ENCODE data around the gene PACC1. TPM values are rescaled to one million over a fixed set of nuclear protein-coding genes. Genes with fewer than 3 reads are reported as not detected.

The PACC1 gene
- total RNA-seq, 1 donor from 2014 or later = 19.7 TPM

DNA sequence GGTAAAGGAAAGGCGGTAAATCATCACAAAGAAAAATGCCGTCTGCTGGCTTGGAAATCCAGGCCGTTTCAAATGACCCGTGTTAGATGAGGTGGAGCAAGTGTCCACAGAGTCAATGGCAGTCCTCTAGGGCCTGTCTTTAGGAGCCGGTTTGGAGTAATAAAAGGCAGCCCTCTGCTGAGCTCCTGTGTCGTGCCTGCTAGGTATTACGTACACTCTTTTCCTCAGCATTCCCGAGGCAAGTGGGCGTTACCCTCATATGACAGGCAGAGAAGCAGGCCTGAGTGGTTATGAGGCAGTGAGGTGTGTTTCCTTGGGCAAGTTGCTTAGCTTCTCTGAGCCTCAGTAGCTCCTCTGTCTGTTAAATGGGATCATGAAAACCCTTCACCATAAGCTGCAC, 25.7 kb upstream of the PACC1 start:
- intact Hi-C loops (cut with micrococcal nuclease) = no loop called here

DNA sequence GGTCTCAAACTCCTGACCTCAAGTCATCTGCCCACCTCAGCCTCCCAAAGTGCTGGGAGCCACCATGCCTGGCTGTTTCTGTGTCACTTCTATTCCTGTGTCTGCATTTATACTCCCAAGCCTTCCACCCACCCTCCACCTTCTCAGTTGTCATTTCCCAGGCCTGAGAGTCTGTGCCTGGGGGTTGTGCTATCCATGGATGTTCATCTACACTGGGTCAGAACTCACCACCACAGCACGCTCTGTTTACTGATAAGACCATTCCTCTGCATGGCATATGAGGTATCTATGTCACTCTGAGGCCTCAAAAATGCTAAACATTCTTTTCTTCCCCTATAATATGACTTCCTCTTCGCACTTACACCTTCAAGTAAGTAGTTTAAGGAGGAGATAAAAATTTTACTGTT, 24.1 kb upstream of the PACC1 start:
- intact Hi-C loops (cut with micrococcal nuclease) = no loop called here

DNA sequence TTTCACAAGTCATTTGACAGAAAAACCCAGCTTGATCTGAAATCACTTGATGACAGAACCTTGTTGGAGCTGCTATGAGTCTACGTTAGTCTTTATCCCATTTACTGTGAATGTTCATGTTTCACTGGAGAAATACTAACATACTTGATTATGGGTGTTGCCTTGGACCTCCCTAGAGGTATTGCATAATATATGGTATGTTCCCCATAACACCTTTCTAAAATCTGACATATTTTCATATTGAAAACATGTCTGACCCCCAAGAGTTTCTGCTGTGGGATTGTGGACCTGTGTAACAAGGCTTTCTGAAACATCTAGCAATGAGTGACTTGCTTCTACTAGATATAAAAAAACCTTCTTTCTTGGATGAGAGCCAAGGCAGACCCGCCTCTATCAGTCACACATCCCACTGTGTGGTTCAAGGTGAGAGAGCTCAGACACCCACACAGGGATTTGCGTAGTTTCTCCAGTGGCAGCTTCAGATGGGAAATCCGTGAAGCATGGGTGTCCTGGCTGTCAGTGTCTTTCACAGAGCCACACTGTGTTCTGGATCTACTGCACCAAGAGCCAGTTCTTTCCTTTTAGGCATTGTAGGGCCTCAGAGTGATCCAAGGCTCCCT, 22.6 kb upstream of the PACC1 start:
- intact Hi-C loops (cut with micrococcal nuclease) = no loop called here

DNA sequence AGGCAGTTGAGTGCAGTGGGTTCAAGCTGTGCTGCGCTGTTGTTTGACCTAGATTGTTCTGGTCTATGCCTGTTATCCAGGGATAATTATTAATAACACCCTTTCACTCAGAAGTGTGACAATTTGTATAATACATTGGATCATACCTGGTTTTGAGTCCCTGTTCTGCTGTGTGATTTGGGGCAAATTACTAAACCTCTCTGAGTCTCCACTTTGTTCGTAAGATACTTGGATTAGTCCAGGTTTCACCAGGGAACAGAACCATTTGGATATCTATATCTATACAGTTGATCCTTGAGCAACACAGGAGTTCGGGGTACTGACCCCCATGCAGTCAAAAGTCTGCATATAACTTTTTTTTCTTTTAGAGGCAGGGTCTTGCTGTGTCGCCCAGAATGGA, 20.3 kb upstream of the PACC1 start:
- intact Hi-C loops (cut with micrococcal nuclease) = loop anchor here (5.0 kb wide), 1 partner anchor 858 kb away; the partner anchor contains the start of gene SLC30A1

DNA sequence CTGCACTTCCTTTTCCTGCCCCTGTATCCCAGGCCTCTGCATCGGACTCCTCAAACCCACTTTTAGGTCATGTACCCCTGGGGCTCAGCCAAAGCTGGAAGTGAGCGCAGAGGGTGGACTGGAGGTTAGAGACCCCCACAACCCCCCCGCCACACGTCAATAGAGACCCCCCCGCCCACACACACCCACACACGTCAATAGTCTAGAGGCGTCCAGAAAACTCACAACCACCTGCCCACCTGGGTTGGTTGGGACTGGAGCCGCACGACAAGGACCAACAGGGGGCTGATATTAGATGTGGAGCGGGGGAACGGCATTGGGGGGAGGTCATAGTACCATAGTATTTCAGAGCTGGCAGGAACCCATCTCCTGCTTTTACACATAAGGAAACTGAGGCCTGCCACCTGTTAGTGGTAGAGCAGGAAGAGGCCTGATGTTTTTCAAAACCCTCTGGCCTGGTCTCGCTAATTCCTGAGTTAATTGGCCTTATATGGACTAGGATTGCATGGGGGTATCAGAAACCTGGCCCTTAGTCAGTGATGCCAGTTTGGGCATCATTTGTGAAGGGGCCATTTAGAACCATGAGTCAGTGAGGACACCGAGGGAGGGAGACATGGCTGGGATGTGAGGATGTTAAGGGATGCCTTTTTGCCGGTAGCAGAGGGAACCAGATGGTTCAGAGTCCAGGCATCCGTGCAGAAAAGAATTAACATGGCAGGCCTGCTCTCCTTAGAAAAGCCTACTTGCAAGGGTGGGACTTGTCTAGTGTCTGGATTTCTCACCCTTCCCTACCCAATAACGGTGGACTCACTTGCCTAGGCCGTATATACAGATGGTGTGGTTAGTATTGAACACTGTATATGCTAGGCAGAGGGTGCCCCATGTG, 19.1 kb upstream of the PACC1 start:
- intact Hi-C loops (cut with micrococcal nuclease) = loop anchor here (1.0 to 5.0 kb wide), 5 partner anchors 149 to 857 kb away; partner anchors contain the start of genes ANGEL2, PPP2R5A and SLC30A1

DNA sequence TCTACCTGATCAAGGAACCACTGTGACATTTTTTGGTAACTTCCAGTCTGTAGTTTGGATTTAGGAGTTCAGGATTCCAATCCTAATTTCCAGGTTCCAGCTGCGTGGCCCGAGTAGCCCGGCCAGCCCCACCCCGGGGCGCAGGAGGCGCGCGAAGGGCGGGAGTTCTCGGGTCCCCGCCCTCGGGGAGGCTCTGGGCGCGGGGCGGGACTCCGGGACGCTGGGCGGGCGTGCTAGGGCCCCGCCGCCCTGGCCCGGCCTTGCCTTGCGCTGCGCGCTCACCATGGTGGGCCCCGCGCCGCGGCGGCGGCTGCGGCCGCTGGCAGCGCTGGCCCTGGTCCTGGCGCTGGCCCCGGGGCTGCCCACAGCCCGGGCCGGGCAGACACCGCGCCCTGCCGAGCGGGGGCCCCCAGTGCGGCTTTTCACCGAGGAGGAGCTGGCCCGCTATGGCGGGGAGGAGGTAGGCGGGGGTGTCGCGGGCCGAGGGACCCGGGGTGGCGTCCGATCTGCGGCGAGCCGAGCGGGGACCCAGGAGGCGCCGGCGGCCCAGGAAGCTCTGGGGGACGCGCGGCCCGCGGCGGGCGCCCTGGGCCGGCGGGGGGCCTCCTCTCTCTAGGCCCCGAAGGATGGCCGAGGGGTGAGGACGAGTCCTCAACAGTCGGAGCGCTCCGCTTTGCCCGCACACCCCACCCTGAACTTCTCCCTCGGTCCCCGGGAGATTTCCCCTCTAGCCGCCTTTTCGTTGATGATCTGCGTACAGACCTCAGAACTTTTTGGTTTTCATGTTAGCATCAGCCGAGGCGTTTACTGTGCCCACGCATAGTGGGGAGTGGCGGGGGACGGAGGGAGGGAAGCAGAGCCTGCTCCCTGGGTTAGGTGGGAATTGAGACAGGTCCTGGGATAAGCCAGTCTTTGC, 18.2 kb upstream of the PACC1 start, which contains the start of gene NENF:
NENF (plus strand) TSS at position 260 of the 916 bp plus-strand sequence; CDS start at position 284, 24 bp downstream.
- intact Hi-C loops (cut with micrococcal nuclease) = loop anchor here (1.0 to 5.0 kb wide), 8 partner anchors 19 to 856 kb away; partner anchors contain the start of genes ANGEL2, DTL, INTS7 and NEK2

DNA sequence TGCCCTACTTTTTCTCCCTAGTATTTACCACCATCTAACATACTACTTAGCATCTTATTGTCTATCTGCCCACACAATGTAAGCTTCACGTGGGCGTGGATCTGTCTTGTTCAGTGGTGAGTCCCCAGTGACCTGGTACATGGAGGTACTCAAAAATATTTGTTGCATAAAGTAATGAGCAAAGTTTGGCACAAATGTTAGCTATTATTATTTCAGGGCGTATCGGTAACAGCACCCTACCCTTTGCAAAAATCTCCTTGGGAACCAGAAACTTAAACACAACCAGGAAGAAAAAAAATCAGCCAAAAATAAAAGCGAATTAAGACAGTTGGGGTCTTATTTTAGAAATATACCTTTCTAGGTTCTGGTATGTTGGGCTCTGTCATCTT, 17.6 kb upstream of the PACC1 start:
- intact Hi-C loops (cut with micrococcal nuclease) = loop anchor here (1.0 to 5.0 kb wide), 6 partner anchors 18 to 855 kb away; partner anchors contain the start of genes DTL, INTS7, NEK2 and PACC1

DNA sequence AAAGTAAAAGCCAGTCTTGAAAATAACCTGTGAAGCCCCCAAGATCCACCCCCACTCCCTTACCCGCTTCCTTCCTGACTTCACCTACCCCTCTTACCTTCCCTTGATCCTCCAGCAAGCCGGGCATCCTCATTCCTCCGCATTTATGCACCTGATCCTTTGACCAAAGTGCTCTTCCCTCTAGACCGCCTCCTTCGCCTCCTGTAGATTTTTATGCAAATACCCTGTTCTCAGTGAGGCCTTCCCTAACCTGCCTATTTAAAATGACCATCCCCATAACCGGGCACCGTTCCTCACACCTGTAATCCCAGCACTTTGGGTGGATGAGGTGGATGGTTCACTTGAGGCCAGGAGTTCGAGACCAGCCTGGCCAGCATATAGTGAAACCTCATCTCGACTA, 17.0 kb upstream of the PACC1 start:
- intact Hi-C loops (cut with micrococcal nuclease) = loop anchor here (1.0 to 5.0 kb wide), 6 partner anchors 17 to 854 kb away; partner anchors contain the start of genes DTL, INTS7, NEK2 and PACC1

DNA sequence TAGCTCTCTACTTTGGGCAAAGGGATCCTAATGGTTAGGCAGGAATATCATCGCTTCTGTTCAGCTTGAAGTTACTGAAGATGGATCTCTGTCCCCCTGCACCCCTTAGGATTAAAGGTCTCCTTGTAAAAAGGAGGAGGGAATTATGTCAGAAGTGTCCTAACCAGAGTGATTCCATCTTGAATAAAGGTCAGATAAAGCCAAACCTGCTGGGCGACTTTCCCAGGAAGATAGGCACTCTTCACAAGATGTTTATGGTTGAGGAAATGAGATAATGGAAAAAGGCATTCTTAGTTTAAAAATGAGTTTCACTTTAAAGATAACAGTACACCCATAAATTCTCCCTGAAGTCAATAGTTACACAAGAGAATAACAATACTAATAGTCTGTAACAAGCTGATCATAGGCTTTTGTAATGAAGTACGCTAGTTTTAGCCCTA, 16.3 kb upstream of the PACC1 start:
- intact Hi-C loops (cut with micrococcal nuclease) = loop anchor here (5.0 kb wide), 1 partner anchor 854 kb away; the partner anchor contains the start of gene SLC30A1

DNA sequence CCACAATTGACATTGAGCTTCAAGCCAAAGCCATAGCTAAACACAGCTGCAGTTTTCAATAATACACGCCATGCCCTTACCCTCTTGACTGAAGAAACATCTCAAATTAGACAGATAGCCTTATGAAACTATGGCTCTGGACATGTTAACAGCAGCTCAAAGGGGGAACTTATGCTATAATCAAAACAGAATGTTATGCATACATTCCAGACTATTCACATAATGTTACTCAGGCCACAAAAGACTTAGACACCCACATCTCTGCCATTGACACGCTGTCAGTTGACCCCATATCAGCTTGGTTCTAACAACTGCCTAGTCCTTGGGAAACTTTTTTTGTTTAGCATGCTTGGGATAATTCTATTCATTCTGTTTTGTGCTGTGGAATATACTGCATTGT, 15.7 kb upstream of the PACC1 start:
- intact Hi-C loops (cut with micrococcal nuclease) = loop anchor here (5.0 kb wide), 1 partner anchor 853 kb away; the partner anchor contains the start of gene SLC30A1

DNA sequence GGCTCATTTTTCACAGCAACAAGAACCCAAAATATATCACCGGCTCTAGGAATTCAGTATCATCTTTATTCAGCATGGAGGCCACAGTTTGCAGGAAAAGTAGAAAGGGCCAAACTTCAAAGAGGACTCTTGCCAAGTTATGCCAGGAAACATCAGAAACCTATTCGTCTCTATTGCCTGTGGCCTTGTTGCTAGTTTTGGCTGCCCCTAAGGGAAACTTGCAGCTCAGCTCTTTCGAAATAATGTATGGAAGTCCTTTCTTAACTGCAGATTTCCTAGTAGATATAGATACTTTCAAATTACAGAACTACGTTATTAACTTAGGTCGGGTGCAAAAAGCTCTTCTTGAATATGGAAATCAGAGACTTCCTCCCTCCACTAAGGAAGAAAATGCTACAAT, 13.8 kb upstream of the PACC1 start:
- intact Hi-C loops (cut with micrococcal nuclease) = no loop called here

DNA sequence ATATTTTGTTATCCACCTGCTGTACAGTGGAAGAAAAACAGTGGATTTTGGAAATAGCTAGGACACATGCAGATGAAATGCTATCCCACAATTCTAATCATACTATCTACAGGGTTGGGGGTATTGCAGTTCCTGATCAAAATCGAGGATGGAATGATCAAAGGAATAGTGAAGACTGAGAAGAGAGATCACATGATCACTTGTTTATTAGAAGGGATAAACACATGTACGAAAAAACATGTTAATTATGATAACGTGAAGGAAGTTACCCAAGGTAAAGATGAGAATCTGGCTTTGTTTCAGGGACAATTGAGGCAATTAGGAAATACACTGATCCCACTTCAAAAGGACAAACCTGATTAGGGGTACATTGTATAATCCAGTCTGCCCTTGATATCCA, 9.2 kb upstream of the PACC1 start:
- intact Hi-C loops (cut with micrococcal nuclease) = no loop called here

DNA sequence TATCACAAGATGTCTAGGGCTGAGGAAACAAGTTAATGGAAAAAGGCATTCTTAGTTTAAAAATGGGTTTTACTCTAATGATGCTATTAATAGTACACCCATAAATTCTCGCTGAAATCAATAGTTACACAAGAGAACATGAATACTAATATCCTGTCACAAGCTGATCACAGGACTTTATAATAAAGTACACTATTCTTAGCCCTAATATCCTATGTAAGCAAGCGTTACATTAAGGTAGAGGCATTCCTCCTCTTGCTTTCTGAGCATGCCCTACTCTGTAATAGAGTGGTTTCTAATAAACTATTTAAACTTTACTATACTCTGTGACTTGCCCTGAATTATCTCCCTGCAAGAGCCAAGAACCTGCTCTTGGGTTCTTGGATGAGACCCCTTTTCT, 6.5 kb upstream of the PACC1 start:
- intact Hi-C loops (cut with micrococcal nuclease) = no loop called here

DNA sequence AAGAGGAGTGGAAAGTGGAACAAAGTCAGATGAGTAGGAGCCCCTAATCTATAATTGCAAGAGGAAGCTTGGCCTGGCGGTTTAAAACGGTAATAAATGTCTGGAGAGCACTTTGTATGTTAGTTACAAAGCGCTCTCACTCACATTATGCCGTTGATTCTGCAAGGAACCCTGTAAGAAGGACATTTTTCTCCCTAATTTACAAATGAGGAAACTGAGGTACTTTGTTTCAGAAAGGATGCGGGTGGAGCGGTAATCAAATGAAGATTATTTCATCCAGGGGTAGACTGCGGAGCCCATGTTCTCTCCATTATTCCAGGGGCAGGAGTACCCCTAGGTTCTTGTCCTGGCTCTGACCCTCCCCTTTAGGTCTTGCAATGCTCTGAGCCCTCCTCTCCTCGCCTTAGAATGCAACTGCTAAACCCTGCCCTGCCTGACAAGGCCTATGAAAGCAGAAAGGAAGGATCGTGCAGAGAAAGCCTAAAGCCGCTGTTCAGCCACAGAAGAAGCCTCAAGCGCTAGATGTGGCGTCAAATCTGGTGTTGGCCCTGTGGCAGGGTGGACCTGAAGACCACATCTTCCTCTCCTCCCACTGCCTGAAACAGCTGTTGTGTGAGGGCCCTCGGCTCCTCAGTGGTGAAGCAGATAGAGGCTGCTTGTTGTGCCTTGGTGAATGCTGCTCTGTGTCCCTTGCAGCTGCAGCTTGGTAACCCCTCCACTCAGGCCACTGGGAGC, 588 bp upstream of the PACC1 start:
- intact Hi-C loops (cut with micrococcal nuclease) = loop anchor here (1.0 to 10.0 kb wide), 4 partner anchors 130 to 840 kb away; partner anchors contain the start of genes PPP2R5A and SLC30A1

DNA sequence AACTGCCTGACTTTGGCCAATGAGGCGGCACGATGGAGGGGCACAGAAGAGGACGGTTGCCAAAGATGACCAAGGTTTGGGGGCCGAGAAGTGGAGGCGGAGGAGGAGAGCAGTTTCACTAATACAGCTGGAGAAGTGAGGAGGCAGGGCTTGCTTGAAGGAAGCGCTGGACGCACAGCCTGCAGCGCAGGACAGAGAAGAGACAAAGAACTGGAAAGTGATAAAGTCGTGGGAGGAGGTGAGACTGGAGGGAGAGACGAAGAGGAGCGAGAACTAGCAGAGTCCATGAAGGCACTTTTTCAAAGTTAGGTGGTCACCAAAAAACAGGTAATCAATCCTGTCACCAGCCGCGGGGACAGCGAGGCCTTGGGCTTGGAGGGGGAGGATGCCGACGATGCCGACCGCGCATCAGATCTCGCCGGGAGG, 771 bp downstream of the PACC1 start:
- intact Hi-C loops (cut with micrococcal nuclease) = loop anchor here (1.0 to 10.0 kb wide), 9 partner anchors 18 to 839 kb away; partner anchors contain the start of genes ATF3, DTL, INTS7 and NEK2

DNA sequence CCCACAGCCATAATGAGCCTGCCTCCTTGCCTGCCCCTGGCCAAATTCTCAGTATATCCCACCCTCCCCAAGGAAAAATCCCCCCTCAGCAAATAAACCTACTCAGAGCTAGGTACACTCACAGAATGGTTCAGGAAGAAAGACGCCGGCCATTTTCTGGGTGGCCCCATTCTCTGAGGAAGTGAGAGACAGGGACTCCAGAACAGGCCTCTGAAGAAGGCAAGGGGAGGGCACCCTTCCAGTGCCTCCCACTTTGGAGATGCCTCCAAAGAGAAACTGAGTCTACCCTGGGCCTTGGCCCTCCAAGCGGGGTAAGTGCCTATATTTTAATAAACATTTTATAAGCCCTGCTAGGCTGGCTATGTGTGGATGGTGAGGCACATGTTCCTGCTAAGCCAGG, 2.3 kb downstream of the PACC1 start:
- intact Hi-C loops (cut with micrococcal nuclease) = loop anchor here (5.0 to 10.0 kb wide), 2 partner anchors 195 to 838 kb away; partner anchors contain the start of genes ATF3 and SLC30A1

DNA sequence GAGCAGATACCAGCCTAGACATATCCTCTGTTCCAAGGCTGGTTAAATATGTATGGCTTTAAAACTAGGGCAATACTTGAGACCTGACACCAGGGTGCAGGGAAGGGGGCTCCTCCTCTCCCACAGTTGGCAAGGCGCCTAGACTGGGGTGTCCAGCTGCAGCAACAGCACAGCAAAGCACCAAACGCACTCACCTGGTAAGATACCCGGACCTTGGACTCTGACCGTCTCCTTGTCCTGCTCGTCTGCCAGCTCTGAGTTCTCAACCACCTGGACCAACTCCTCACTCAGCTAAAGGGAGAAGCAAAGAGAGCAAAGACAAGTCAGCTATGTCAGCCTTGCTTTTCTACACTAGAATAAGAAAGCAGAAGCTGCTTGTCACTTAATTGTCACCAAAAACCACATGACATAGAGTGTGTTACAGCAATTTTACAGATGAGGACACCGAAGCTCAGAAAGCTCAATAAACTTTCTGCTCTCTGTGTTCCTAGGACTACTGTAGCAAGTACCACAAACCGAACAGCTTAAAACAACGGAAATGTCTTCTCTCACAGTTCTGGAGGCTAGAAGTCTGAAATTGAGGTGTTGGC, 4.4 kb downstream of the PACC1 start:
- intact Hi-C loops (cut with micrococcal nuclease) = loop anchor here (5.0 to 10.0 kb wide), 2 partner anchors 197 to 836 kb away; partner anchors contain the start of genes ATF3 and SLC30A1

DNA sequence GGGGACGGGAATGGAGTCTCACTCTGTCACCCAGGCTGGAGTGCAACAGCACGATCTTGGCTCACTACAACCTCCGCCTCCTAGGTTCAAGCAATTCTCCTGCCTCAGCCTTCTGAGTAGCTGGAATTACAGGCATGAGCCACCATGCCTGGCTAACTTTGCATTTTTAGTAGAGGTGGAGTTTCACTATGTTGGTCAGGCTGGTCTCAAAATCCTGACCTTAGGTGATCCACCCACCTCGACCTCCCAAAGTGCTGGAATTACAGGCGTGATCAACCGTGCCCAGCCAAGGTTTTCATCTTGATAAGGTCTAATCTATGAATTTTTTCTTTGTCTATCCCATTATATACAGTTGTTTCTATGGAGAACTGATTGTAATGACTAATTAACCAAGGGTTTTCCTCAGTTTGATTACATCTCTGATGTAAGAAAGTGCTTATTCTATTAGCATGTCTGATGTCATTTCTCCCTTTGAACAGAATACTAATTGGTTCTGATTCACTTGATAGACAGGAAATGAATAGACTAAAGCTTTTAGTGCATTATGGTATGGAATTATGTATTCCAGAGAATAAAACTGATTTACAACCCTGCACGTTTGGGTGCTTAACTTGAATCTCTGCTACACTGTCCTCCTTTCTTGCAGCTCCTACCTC, 11.9 kb downstream of the PACC1 start:
- intact Hi-C loops (cut with micrococcal nuclease) = no loop called here
